ENCODE data around the gene SNHG17.

DNA sequence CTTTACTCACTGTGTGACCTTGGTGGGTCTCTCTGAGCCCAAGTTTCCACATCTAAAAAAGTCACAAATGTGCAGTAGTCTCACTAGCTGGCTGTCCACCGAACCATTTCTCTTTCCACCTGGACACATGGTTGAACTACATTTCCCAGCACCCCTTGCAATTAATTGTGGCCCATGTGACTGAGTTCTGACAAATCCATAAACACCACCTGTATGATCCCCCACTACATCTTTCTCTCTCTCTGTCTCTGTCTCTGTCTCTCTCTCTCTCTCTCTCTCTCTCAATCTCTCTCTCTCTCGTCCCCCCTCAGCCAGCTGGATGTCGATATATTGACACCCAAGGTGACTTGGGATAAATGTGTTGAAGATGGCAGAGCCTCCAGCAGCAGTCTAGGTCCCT, 42.8 kb downstream of the SNHG17 start:
- TF ChIP-seq GABPA (IDR thresholded peaks at IDR 0.05; ENCODE audit: low read depth): no peak
- TF ChIP-seq, protein P1, sequence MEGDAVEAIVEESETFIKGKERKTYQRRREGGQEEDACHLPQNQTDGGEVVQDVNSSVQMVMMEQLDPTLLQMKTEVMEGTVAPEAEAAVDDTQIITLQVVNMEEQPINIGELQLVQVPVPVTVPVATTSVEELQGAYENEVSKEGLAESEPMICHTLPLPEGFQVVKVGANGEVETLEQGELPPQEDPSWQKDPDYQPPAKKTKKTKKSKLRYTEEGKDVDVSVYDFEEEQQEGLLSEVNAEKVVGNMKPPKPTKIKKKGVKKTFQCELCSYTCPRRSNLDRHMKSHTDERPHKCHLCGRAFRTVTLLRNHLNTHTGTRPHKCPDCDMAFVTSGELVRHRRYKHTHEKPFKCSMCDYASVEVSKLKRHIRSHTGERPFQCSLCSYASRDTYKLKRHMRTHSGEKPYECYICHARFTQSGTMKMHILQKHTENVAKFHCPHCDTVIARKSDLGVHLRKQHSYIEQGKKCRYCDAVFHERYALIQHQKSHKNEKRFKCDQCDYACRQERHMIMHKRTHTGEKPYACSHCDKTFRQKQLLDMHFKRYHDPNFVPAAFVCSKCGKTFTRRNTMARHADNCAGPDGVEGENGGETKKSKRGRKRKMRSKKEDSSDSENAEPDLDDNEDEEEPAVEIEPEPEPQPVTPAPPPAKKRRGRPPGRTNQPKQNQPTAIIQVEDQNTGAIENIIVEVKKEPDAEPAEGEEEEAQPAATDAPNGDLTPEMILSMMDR (IDR thresholded peaks at IDR 0.05; ENCODE audit: insufficient read depth, low read length): no peak
- TF ChIP-seq, protein P2, sequence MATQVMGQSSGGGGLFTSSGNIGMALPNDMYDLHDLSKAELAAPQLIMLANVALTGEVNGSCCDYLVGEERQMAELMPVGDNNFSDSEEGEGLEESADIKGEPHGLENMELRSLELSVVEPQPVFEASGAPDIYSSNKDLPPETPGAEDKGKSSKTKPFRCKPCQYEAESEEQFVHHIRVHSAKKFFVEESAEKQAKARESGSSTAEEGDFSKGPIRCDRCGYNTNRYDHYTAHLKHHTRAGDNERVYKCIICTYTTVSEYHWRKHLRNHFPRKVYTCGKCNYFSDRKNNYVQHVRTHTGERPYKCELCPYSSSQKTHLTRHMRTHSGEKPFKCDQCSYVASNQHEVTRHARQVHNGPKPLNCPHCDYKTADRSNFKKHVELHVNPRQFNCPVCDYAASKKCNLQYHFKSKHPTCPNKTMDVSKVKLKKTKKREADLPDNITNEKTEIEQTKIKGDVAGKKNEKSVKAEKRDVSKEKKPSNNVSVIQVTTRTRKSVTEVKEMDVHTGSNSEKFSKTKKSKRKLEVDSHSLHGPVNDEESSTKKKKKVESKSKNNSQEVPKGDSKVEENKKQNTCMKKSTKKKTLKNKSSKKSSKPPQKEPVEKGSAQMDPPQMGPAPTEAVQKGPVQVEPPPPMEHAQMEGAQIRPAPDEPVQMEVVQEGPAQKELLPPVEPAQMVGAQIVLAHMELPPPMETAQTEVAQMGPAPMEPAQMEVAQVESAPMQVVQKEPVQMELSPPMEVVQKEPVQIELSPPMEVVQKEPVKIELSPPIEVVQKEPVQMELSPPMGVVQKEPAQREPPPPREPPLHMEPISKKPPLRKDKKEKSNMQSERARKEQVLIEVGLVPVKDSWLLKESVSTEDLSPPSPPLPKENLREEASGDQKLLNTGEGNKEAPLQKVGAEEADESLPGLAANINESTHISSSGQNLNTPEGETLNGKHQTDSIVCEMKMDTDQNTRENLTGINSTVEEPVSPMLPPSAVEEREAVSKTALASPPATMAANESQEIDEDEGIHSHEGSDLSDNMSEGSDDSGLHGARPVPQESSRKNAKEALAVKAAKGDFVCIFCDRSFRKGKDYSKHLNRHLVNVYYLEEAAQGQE (IDR thresholded peaks at IDR 0.05; ENCODE audit: insufficient replicate concordance, low read depth): no peak
- no peak for TF ChIP-seq POLR2AphosphoS5 (IDR thresholded peaks at IDR 0.05; ENCODE audit: low read depth)
